ENCODE results near the gene RBP3. TPM values are rescaled to one million over a fixed set of nuclear protein-coding genes. Genes with fewer than 3 reads are reported as not detected.
A peak's percentile ranks its signal among the peaks of the same experiment; 100 is the strongest.

Gene RBP3
- total RNA-seq, 1 experiment from 2014 or later: not detected

DNA sequence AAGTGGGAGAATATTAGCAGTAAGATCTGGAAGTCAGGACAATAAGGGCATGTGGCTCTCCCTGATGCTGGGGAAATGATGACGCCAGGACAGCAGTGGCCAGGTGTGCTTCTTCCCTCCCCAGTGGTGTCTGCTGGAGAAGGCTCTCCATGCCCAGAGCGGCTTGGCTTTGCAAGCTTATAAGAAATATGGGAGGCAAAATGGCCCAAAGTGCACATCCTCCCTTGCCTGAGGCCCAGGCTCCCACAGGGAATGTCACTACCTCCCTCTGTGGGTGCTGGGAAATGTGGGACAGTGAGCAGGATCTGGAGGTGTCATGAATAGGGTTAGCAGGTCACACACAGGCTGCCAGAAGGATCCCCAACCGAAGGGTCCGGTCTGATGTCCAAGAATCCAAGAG is 53.0 kb downstream of the RBP3 start (continued):
- TF ChIP-seq YY1 (IDR thresholded peaks at IDR 0.05; ENCODE audit: extremely low read depth, insufficient replicate concordance, low read depth, low read length): no peak

DNA sequence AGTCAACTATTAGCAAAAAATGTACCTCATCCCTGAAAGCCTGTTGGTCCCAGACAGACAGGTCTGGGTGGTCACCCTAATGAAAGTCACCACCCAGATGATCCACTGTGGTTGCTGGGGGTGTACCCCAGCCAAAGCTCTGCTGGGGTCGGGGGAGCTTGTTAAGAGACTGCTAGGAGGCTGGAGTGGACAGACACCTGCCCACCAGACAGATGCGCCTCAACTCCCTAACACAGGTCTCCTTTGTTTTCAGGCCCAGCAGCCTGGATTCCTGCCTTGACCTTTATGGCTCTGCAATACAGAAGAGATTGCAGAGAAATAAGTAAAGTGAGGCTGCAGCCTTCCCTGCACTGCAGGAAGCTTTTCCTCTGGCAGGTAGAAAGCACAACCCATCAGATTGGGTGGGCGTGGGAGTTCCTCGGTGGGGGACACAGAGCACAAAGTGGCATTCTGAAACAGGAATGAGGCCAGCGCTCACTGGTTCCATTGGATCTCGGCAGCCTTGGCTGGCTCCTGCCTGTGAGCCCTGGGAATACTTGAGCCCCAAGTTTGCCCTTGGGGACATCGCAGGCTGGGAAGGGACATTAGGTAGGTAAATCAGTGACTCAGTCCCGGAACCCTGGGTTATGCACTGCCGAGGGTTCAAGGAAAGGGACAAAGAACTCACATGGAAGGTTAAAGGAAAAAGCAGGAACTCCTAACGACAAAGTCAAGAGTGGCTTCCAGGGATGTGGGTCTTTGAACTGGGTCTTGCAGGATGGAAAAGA is 53.9 kb downstream of the RBP3 start:
- no peak for TF ChIP-seq CBX3 (IDR thresholded peaks at IDR 0.05; ENCODE audit: low read depth)
- TF ChIP-seq SIN3A (IDR thresholded peaks at IDR 0.05; ENCODE audit: low read depth): no peak
- no peak for TF ChIP-seq FOSL1 (IDR thresholded peaks at IDR 0.05; ENCODE audit: low read depth)
- TF ChIP-seq, protein P1, sequence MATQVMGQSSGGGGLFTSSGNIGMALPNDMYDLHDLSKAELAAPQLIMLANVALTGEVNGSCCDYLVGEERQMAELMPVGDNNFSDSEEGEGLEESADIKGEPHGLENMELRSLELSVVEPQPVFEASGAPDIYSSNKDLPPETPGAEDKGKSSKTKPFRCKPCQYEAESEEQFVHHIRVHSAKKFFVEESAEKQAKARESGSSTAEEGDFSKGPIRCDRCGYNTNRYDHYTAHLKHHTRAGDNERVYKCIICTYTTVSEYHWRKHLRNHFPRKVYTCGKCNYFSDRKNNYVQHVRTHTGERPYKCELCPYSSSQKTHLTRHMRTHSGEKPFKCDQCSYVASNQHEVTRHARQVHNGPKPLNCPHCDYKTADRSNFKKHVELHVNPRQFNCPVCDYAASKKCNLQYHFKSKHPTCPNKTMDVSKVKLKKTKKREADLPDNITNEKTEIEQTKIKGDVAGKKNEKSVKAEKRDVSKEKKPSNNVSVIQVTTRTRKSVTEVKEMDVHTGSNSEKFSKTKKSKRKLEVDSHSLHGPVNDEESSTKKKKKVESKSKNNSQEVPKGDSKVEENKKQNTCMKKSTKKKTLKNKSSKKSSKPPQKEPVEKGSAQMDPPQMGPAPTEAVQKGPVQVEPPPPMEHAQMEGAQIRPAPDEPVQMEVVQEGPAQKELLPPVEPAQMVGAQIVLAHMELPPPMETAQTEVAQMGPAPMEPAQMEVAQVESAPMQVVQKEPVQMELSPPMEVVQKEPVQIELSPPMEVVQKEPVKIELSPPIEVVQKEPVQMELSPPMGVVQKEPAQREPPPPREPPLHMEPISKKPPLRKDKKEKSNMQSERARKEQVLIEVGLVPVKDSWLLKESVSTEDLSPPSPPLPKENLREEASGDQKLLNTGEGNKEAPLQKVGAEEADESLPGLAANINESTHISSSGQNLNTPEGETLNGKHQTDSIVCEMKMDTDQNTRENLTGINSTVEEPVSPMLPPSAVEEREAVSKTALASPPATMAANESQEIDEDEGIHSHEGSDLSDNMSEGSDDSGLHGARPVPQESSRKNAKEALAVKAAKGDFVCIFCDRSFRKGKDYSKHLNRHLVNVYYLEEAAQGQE (IDR thresholded peaks at IDR 0.05; ENCODE audit: low read depth): no peak
- TF ChIP-seq SP1 (IDR thresholded peaks at IDR 0.05; ENCODE audit: low read depth): no peak
- TF ChIP-seq ZFX (IDR thresholded peaks at IDR 0.05): no peak
- no peak for TF ChIP-seq ZNF274 (IDR thresholded peaks at IDR 0.05; ENCODE audit: low read depth, low read length)
- no peak for TF ChIP-seq JUND (IDR thresholded peaks at IDR 0.05)
- POLR2A ChIA-PET: no interaction called here
- CTCF ChIA-PET: no interaction called here
- H3K9me3 ChIP-seq (ENCODE audit: control insufficient read depth in 1 of 2, insufficient read depth in 1 of 2, low read depth in 1 of 2, low read length in 2 of 2): no peaks in the 10 kb centered on the region
- no peak overlapping the region for H2AFZ ChIP-seq (ENCODE audit: low read depth, low read length, poor library complexity, severe bottlenecking)
- peaks cover 55 to 63% of the 10 kb centered on the region in 2 experiments for H3K4me1 ChIP-seq (ENCODE audit: control insufficient read depth in 1 of 2, insufficient read depth in 2 of 2, low read length in 2 of 2)
- no peaks in the 10 kb centered on the region for H3K27me3 ChIP-seq (ENCODE audit: insufficient read depth, low read length)
- no peaks in the 10 kb centered on the region for H3K36me3 ChIP-seq (ENCODE audit: control insufficient read depth in 1 of 2, insufficient read depth in 2 of 2, low read length in 2 of 2)
- H3K4me3 ChIP-seq (replicated peaks in 1 of 2; ENCODE audit: low read depth in 1 of 2, low read length in 2 of 2): peak overlapping the region in 1 of 2 experiments; percentile 39; a peak in 2 of 4 replicates
- H3K4me2 ChIP-seq (ENCODE audit: low read length): peak overlapping the region; percentile 77
- H3K9me2 ChIP-seq (ENCODE audit: insufficient read depth): no peaks in the 10 kb centered on the region
- peak overlapping the region; percentile 50 for H3K9ac ChIP-seq (ENCODE audit: low read length)
- DNase-seq (ENCODE audit: low read depth, low spot score) (no peak), ATAC-seq (no peak)
- no TSS peak for BruUV-seq (replicated peaks)
- no peaks in the 10 kb centered on the region for H4K20me1 ChIP-seq (ENCODE audit: insufficient read depth)
- peak overlapping the region; percentile 89 for H3K27ac ChIP-seq (ENCODE audit: low read depth, low read length)
- H3K79me2 ChIP-seq (ENCODE audit: insufficient read depth, low read length): no peaks in the 10 kb centered on the region
- intact Hi-C loops (cut with micrococcal nuclease): no loop called here
- RAD21 ChIA-PET (ENCODE audit: low non-redundant PET in 1 of 2, low total read pairs in 2 of 2, uncharacterized antibody in 2 of 2, unreplicated experiment in 2 of 2): no interaction called here
